BE2C (cell line): ENCODE measurements around the gene SPATA12.

Experiments
- DNase-seq: peaks from one replicate; pipeline ENCODE4 v3.0.0-alpha.2; 2020
- H3K27me3 ChIP-seq: fragments of 250-450 bp; sonication (Bioruptor Pico); 2 replicates; pipeline ENCODE4 v1.5.1; 2020; ENCODE audit warnings: mild to moderate bottlenecking
- H3K36me3 ChIP-seq: fragments of 250-450 bp; sonication (Bioruptor Pico); 2 replicates; pipeline ENCODE4 v1.5.1; 2020; ENCODE audit warnings: mild to moderate bottlenecking
- H3K4me1 ChIP-seq: fragments of 250-450 bp; sonication (Bioruptor Pico); 2 replicates; pipeline ENCODE4 v1.5.1; 2020
- H3K4me3 ChIP-seq: 2 replicates; pipeline ENCODE4 v1.5.1; 2011; ENCODE audit warnings: low read depth, low read length
- H3K9me3 ChIP-seq: fragments of 250-450 bp; sonication (Bioruptor Pico); 2 replicates; pipeline ENCODE4 v1.5.1; 2020
- CTCF ChIP-seq: IDR thresholded peaks from 2 replicates; pipeline ENCODE4 v1.5.1; 2012; ENCODE audit warnings: mild to moderate bottlenecking, low read depth, low read length

SPATA12 gene

GRCh38 chr3:57094575-57094974 is 34.1 kb downstream of the SPATA12 start:
- Histone ChIP-seq H3K9me3 (no peaks in the 10 kb centered on the region), H3K4me3 (no peak overlapping the region), H3K27me3 (no peaks in the 10 kb centered on the region), H3K4me1 (no peaks in the 10 kb centered on the region), H3K36me3 (no peaks in the 10 kb centered on the region)
- TF ChIP-seq CTCF = no peak
- DNase-seq = no peak

- no peak overlapping the region for H3K4me3 ChIP-seq
- H3K27me3 ChIP-seq = no peaks in the 10 kb centered on the region
- DNase-seq = no peak
- H3K9me3 ChIP-seq = no peaks in the 10 kb centered on the region
- H3K4me1 ChIP-seq = no peaks in the 10 kb centered on the region
- TF ChIP-seq CTCF = no peak
- H3K36me3 ChIP-seq = no peaks in the 10 kb centered on the region
Measured at GRCh38 chr3:57095363-57095762, 34.9 kb downstream of the SPATA12 start.

GRCh38 chr3:57097536-57097935 is 37.1 kb downstream of the SPATA12 start:
- Histone ChIP-seq H3K4me1 (no peaks in the 10 kb centered on the region), H3K27me3 (no peaks in the 10 kb centered on the region), H3K9me3 (no peaks in the 10 kb centered on the region), H3K4me3 (no peak overlapping the region), H3K36me3 (no peaks in the 10 kb centered on the region)
- DNase-seq = no peak
- TF ChIP-seq CTCF = no peak

- Histone ChIP-seq H3K4me3 (no peak overlapping the region), H3K36me3 (no peaks in the 10 kb centered on the region), H3K27me3 (no peaks in the 10 kb centered on the region), H3K9me3 (no peaks in the 10 kb centered on the region), H3K4me1 (no peaks in the 10 kb centered on the region)
- no peak for TF ChIP-seq CTCF
- no peak for DNase-seq
Measured at GRCh38 chr3:57098418-57099310, 38.2 kb downstream of the SPATA12 start.

GRCh38 chr3:57100046-57100695 is 39.7 kb downstream of the SPATA12 start:
- Histone ChIP-seq H3K27me3 (no peaks in the 10 kb centered on the region), H3K4me1 (no peaks in the 10 kb centered on the region), H3K36me3 (no peaks in the 10 kb centered on the region), H3K4me3 (no peak overlapping the region), H3K9me3 (no peaks in the 10 kb centered on the region)
- DNase-seq = peak; percentile 51
- peak; percentile 77 for TF ChIP-seq CTCF

GRCh38 chr3:57105585-57105984 is 45.1 kb downstream of the SPATA12 start:
- H3K36me3 ChIP-seq = no peaks in the 10 kb centered on the region
- H3K9me3 ChIP-seq = no peaks in the 10 kb centered on the region
- no peak for DNase-seq
- no peak for TF ChIP-seq CTCF
- no peaks in the 10 kb centered on the region for H3K27me3 ChIP-seq
- H3K4me1 ChIP-seq = no peaks in the 10 kb centered on the region
- no peak overlapping the region for H3K4me3 ChIP-seq
